ENCODE data around the gene DLG1.

DLG1 gene

GRCh38 chr3:197014024-197014423, 284.4 kb downstream of the DLG1 start:
- Histone ChIP-seq H3K9me3 (no peaks in the 10 kb centered on the region), H3K4me3 (ENCODE audit: low read depth in 1 of 2, low read length in 1 of 2) (no peak overlapping the region), H3K27me3 (no peaks in the 10 kb centered on the region), H3K36me3 (no peaks in the 10 kb centered on the region), H3K27ac (no peak overlapping the region), H3K4me1 (ENCODE audit: control insufficient read depth in 1 of 2, insufficient read depth in 1 of 2, low read depth in 1 of 2, low read length in 1 of 2) (no peaks in the 10 kb centered on the region)
- no peak for TF ChIP-seq CTCF (IDR thresholded peaks at IDR 0.05)

- no peak overlapping the region for H3K27ac ChIP-seq
- no peaks in the 10 kb centered on the region for H3K36me3 ChIP-seq
- no peak overlapping the region for H3K4me3 ChIP-seq (ENCODE audit: low read depth in 1 of 2, low read length in 1 of 2)
- H3K27me3 ChIP-seq = no peaks in the 10 kb centered on the region
- H3K9me3 ChIP-seq = no peaks in the 10 kb centered on the region
- H3K4me1 ChIP-seq (ENCODE audit: control insufficient read depth in 1 of 2, insufficient read depth in 1 of 2, low read depth in 1 of 2, low read length in 1 of 2) = no peaks in the 10 kb centered on the region
- TF ChIP-seq CTCF (IDR thresholded peaks at IDR 0.05) = no peak
Measured at GRCh38 chr3:197012540-197012883, 285.9 kb downstream of the DLG1 start.

- no peaks in the 10 kb centered on the region for H3K9me3 ChIP-seq
- no peak overlapping the region for H3K27ac ChIP-seq
- H3K36me3 ChIP-seq = no peaks in the 10 kb centered on the region
- H3K27me3 ChIP-seq = no peaks in the 10 kb centered on the region
- no peak for TF ChIP-seq CTCF (IDR thresholded peaks at IDR 0.05)
- no peak overlapping the region for H3K4me3 ChIP-seq (ENCODE audit: low read depth in 1 of 2, low read length in 1 of 2)
- no peaks in the 10 kb centered on the region for H3K4me1 ChIP-seq (ENCODE audit: control insufficient read depth in 1 of 2, insufficient read depth in 1 of 2, low read depth in 1 of 2, low read length in 1 of 2)
Measured at GRCh38 chr3:197011780-197012539, 286.5 kb downstream of the DLG1 start.

- Histone ChIP-seq H3K4me1 (ENCODE audit: control insufficient read depth in 1 of 2, insufficient read depth in 1 of 2, low read depth in 1 of 2, low read length in 1 of 2) (no peaks in the 10 kb centered on the region), H3K27me3 (no peaks in the 10 kb centered on the region), H3K36me3 (no peaks in the 10 kb centered on the region), H3K9me3 (no peaks in the 10 kb centered on the region), H3K27ac (no peak overlapping the region), H3K4me3 (ENCODE audit: low read depth in 1 of 2, low read length in 1 of 2) (no peak overlapping the region)
- no peak for TF ChIP-seq CTCF (IDR thresholded peaks at IDR 0.05)
Measured at GRCh38 chr3:197010556-197011351, 287.7 kb downstream of the DLG1 start.

- Histone ChIP-seq H3K27ac (no peak overlapping the region), H3K27me3 (peaks cover 5% of the 10 kb centered on the region), H3K4me3 (ENCODE audit: low read depth in 1 of 2, low read length in 1 of 2) (no peak overlapping the region), H3K9me3 (no peaks in the 10 kb centered on the region), H3K36me3 (no peaks in the 10 kb centered on the region), H3K4me1 (ENCODE audit: control insufficient read depth in 1 of 2, insufficient read depth in 1 of 2, low read depth in 1 of 2, low read length in 1 of 2) (no peaks in the 10 kb centered on the region)
- TF ChIP-seq CTCF (IDR thresholded peaks at IDR 0.05) = no peak
Measured at GRCh38 chr3:197009532-197010019, 288.8 kb downstream of the DLG1 start.
